CD4-positive, alpha-beta T cell treated with Interleukin-4 for 4 hours (primary cell): ENCODE results near the gene TMEM250.

Source experiments
- DNase-seq: peaks from one replicate; pipeline ENCODE4 v3.0.0-alpha.2; 2020

The TMEM250 gene

DNA sequence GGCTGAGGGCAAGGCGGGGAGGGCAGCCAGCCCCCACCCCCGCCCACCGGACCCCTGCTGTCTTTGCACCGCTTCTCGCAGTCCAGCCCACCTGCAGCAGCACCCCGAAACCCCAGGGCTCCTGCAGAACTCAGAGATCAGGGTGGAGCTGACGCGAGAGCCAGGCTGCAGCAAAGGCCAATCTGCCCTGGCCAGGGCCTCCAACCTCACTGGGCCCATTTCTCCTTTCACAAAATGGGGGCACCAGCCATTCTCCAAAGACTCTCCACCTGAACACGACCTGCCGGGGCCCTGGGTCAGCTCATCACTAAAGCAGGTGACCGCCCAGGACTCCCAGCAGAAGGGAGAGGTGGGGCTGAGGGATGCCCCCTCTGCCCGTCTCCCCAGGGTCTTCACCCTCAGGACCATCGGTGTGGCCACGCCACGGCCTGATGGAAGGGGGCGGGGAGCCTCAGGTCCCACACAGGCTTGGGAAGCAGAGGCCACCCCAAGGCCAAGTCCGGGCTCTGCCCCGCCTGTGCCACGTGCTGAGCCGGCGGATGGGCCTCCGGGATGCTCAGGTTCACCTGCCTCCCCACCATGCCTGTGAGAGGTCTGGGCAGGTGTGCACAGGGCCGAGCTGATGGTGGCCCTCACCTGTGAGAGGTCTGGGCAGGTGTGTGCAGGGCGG, 36.7 kb downstream of the TMEM250 start:
- no peak for DNase-seq

DNA sequence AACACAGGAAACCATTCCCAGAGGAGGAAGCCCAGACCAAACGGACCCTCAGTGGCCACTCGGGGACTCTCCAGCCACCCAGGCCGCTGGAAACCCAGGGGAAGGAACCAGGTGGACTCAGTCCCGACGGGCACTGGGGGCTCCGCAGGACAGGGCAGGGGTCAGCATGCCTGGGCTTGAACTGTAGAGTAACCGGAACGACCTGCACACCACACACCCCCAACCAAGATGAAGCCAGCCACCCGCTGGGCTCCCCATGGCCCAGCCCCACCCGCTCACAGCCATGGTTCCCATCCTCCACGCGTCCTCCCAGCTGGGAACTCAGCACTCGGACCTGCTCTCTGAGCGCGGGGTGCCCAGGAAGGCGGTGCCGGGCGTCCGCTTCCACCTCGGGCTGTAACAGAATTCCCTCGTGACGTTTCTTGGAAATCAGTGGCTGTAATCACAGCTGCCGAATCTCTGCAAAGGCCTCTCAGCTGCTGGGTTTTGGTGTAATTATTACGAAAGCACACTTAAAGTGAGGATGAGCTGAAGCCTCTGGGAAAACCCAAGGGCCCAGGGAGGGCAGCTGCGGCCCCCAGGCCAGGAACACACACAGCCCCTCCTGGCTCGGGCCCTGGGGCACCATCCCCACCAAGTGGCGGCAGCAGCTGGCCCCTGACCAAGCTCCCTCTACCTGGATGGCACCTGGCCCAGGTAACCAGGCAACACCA, 37.4 kb downstream of the TMEM250 start:
- no peak for DNase-seq

DNA sequence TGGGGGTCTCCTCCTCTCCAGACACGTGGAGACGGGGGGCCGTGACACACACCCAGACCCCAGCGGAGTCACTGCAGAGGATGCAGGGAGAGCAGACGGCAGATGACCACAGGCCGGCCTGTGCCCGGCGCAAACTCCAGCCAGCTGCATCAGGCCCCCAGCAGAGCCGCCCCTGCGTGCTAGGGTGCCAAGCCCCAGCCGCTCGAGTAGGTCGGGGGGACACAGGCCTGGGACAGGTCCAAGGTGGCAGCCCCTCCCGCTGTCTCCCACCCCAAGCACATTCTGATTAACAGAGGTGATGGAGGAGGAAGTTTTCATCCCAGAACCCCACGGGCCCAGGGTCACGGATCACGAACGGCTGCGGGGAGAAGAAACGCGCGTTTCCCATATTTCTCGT, 38.0 kb downstream of the TMEM250 start:
- no peak for DNase-seq

DNA sequence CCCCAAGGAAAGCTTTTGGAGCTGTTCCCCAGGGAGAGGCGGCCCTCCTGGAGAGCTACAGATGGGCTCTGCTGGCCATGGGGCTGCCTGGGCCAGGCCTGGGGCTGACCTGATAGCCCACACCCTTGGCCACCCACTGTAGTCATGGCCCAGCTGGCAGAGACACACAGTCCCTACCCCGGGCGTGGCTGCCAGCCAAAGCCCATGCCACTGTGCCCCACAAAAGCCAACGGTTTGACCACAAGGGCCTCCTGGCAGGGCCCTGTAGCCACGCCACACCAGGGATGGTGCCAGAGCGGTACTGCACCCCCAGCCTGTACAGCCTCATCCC, 38.8 kb downstream of the TMEM250 start:
- no peak for DNase-seq

DNA sequence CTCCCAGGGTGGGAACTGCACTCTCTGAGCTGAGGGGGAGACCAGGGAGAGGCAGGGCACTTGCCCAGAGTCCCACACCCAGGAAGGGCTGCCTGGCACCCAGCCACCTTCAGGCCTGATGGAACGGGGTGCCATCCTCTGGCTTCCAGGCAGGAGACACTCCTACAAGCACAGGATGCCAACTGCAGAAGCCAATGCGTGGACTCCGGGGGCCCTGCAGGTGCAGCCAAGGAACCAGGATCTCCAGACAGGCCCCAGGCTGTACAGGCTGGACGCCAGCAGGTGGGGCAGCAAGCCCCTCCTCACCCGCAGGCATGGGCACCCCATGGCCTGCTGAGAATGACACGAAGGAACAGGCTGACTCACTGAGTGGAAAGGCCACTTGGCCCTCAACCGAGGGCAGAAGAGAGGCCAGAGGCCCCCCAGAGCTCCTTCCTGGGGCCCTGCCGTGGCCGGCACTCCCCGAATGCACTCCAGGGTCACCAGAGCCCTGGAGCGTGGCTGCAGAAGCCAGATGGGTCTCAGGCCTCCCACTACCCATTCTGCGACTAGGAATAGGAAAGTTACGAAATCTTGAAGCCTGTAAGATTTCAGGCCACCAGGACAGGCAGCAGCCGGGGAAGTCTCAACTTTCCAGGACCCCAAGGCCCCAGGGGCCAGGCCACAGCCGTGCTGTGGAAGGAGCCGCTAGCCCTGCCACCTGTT, 39.3 kb downstream of the TMEM250 start:
- DNase-seq = no peak

DNA sequence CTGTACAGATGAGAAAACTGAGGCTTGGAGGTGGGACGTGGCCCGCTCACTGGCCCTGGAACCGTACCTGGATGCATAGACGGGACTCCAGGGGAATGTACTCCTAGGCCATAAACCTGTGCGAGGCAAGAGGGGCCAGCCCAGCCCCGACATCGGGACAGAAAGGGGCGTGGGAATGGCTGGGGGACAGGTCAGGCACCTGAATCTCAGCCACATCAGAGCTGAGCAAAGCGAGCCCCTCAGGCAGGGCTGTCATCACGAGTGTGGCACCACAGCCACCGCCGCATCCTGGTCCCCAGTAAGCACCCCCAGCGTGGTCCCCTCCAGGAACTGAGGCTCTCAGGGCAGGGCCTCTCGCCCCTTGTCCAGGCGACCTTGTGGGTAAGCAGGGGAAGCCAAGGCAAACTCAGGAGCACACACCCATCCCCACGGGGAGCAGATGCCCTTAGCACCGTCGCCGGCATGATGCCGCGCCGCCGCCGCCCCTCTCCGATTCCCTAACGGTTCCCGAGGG, 40.1 kb downstream of the TMEM250 start:
- no peak for DNase-seq

DNA sequence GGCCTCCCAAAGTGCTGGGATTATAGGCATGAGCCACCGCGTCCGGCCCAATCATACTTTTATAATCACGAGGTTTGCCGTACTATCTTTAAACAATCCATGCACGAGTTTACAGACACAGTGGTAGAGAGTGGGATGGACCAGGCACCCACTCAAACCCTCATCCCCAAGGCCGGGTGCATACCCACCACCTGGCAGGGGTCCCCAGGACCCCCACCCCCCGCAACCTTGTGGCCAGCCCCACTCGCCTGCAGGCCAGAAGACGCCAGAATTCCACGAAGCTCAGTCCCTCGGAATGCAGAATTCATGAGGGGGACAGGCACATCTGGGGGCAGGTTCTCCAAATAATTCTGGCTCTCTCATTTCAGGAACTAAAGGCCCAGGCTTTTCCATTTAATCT, 40.7 kb downstream of the TMEM250 start:
- no peak for DNase-seq

DNA sequence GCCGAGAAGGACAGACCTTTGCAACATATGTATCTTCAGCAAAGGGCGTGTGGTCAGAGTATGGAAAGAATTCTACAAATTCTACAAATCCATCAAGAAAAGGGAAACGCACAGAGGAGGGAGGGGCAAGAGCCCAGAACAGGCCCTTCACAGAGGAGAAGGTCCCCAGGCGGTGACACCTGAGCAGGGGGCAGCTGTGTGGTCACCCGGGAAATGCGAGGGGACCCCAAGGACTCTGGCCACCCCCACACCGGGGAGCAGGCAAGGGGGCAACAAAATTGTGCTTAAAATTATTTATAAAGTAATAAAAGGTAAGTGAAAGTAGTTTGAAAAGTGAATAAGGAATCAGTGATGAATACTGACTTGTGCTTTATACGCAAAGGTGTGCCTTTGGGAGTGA, 41.2 kb downstream of the TMEM250 start:
- DNase-seq = no peak

DNA sequence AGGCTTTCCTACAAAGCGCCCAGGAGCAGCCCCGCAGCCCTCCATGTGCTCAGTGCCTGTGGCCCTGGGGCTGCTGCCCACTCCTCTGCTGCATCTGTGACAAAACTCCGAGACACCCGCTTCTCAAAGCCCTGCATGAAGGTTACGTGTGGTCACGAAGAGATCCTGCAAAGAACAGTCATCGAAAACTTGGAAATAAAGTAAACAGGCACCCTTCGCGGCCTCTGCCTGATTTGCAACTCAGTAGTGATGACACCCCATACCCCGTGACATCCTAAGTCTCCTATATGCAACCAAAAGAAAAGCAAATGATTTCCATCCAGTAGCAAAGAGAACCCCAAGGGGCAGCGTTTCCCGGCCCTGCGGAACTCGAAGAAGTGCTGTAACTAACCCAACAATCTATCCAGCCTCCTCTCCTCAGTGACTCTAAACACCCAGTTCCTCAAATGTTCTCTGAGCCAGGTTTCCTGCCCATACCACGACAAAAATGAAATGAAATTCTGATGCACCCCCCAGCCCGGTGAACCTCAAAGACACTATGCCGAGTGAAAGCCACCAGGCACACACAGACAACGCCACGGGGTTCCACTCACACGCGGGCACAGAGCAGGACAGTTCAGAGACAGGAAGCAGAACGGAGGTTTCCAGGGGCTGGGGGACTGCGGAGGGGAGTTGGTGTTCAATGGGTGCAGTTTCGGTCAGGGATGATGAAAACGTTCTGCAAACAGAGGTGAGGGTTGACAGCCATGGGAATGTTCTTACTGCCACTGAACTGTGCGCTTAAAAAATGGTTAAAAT, 42.6 kb downstream of the TMEM250 start:
- DNase-seq = no peak

DNA sequence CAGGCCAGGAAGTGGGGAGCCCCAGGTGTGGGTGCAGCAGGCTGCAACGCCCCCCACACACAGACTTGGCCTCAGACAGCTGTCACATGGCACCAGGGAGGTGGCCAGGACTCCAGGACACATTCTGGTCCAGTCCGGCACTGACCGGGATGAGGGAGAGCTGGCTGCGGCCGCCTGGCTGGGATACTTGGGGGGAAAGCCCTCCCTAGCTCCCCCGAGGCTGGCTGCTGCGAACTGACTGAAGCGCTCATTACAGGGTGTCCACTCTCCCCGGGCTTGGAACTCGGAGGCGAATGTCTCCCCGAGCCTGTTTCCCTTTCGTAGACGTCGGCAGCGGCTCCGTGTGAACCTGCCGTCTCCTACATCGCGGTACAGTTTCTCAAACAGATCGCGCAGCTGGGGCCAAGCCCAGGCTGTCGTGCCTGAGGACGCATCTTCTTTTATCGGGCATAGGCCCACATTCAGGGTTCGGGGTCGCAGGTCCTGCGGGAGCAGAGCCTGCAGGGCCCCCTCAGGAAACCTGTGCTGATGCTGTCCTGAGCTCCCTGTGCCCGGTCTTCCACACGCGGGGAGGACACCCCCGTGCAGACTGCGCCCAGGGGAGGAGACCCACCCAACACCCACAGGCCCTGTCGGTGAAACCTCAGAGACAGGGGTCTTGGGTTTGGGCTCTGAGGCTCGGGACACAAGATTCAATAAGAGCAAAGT, 43.4 kb downstream of the TMEM250 start:
- DNase-seq = no peak

DNA sequence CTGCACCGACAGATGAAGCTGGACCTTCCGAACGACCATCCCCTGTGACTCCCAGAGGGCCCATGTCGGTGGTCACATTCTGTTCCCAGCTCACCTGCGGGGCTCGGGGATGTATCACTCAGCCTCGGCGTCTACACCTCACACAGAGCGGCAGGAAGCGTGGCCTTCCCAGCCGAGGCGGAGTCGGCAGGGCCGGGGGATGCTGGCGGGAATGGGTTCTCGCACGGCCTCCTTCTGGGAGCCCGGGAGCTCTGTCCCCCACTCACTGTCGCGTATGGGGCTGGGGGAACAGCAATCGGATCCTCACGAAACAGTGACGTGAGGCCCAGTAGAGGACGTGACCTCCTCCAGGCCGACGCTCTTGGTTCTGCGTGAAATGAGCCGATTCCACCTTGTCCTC, 44.0 kb downstream of the TMEM250 start:
- no peak for DNase-seq
